Effector memory CD8-positive, alpha-beta T cell (primary cell): ENCODE data around the gene OR9Q2.
"Not testable (repeated sequence)": the region's sequence is repeated elsewhere in the genome, so short reads cannot be mapped to it uniquely, and the experiment has no call there.

Source experiments
- ATAC-seq: fragments of 150-1000 bp; cut with Tn5 transposase; replicated peaks from 2 replicates; pipeline ENCODE4 v1.10.0; 2021; ENCODE audit warnings: mild to moderate bottlenecking, moderate library complexity
- DNase-seq, 3 experiments: peaks; one replicate each; pipeline ENCODE4 v3.0.0; 2021
- H3K27ac Mint-ChIP-seq, 2 donors: one replicate each; pipeline ENCODE4 v1.8.0; 2022; ENCODE audit warnings: mild to moderate bottlenecking in 2 of 2, mixed read lengths in 2 of 2, moderate library complexity in 2 of 2
- H3K27me3 Mint-ChIP-seq, 2 donors: one replicate each; pipeline ENCODE4 v1.8.0; 2022; ENCODE audit warnings: mixed read lengths in 2 of 2
- H3K36me3 Mint-ChIP-seq: one replicate; pipeline ENCODE4 v1.8.0; 2022; ENCODE audit warnings: mild to moderate bottlenecking, moderate library complexity, mixed read lengths; ENCODE audit not compliant: insufficient read depth
- H3K4me1 Mint-ChIP-seq, 2 donors: one replicate each; pipeline ENCODE4 v1.8.0; 2022; ENCODE audit warnings: low read depth in 2 of 2, mixed read lengths in 2 of 2
- H3K4me3 Mint-ChIP-seq, 2 donors: one replicate each; pipeline ENCODE4 v1.8.0; 2022; ENCODE audit warnings: mild to moderate bottlenecking in 2 of 2, mixed read lengths in 2 of 2, moderate library complexity in 2 of 2
- H3K9me3 Mint-ChIP-seq, 2 donors: one replicate each; pipeline ENCODE4 v1.8.0; 2022; ENCODE audit warnings: mixed read lengths in 2 of 2

The OR9Q2 gene

DNA sequence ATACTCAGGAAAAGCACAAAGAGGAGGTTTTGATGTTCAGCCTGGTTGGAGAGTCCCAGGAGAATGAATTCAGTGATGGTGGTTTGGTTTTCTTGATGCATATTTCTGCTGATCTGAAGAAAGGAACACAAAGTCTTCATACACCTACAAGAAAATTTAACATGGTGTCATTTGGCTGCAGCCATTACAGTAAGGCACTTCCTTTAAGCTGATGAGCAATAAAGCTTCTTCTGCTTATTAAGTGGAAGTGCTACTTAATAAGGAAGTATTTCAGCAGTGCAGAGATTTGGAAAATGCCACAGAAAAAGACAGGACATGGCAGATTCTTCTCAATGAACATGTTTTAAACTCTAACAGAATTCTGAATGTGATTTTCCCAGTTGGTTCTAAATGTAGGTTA lies 15.2 kb downstream of the OR9Q2 start, which contains the start of gene OR1S2:
TSS of gene OR1S2 (minus strand) at position 101 of the 400 bp plus-strand sequence. CDS start at position 101, 0 bp downstream.
- H3K36me3 Mint-ChIP-seq: no peaks in the 10 kb centered on the region
- H3K9me3 Mint-ChIP-seq: peaks cover 5 to 8% of the 10 kb centered on the region in 2 donors
- DNase-seq: no peak
- no peak within 1 kb of the TSS for H3K27ac Mint-ChIP-seq
- H3K4me1 Mint-ChIP-seq: no peaks in the 10 kb centered on the region
- H3K27me3 Mint-ChIP-seq: peaks cover 22 to 32% of the 10 kb centered on the region in 2 donors
- ATAC-seq: no peak
- no peak within 1 kb of the TSS for H3K4me3 Mint-ChIP-seq

DNA sequence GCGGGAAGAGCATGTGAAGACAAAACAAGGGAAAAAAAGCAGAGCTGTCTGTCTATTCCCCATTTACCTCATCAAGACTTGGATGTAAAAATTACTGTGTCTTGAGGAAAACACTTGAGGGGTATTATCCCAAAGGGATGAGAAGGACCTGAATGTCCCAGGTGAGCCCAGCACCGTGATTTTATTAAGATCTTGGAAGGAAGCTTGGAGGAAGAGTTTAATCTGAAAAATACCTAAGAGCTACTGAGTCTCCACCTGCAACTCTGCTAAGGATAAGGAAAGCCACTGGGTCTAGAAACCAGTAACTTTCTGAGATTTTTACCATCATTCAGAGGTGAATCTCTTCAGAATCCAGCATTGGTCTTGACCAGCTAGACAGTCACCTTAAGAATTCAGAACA lies 23.6 kb downstream of the OR9Q2 start, which contains the start of gene OR1S1:
TSS of gene OR1S1 (plus strand) at position 301 of the 400 bp plus-strand sequence.
- peaks cover 14% of the 10 kb centered on the region in 2 donors for H3K27me3 Mint-ChIP-seq
- H3K27ac Mint-ChIP-seq, DNase-seq, ATAC-seq, H3K36me3 Mint-ChIP-seq, H3K4me3 Mint-ChIP-seq, H3K4me1 Mint-ChIP-seq, H3K9me3 Mint-ChIP-seq: not testable (repeated sequence)

DNA sequence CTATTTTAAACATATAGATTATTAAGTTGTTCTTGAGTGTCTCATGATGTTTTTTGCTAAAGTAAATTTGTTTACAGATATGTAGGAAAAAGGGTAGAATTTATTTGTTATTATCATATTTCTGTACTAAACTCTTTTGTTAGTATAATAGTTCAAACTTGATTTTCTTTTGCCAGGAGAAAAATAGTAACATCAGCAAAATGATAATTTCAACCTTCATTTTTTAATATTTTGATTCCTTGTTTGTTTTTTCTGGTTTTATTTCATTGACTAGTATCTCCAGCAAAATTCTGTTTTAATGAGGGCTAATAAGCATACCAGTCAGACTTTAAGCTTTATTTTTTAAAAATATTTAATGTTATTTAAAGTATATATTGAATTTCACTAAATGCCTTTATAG lies 27.6 kb downstream of the OR9Q2 start:
- ATAC-seq (no peak), DNase-seq (no peak)
- H3K4me1 Mint-ChIP-seq: no peaks in the 10 kb centered on the region
- peaks cover 14% of the 10 kb centered on the region in 2 donors for H3K27me3 Mint-ChIP-seq
- no peak overlapping the region for H3K4me3 Mint-ChIP-seq
- H3K27ac Mint-ChIP-seq: no peak overlapping the region
- peaks cover 2 to 10% of the 10 kb centered on the region in 2 donors for H3K9me3 Mint-ChIP-seq
- no peaks in the 10 kb centered on the region for H3K36me3 Mint-ChIP-seq

DNA sequence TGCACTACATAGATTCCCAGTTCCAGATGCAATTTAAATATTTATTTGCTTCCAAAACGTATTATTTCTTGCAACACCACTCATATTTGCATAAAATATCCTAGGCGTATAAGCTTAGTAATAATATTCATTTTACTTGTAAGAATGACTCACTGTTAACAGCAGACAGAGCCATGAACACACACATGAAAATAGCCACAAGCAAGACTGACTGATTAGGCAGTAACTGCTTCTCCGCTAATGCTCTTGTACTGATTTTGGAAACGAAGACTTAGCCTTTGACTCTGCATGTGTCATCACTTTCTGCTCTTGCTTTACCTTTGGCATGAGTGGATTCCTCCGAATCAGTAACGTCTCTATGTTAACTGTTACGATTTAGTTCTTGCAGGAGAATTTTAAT lies 33.9 kb downstream of the OR9Q2 start:
- DNase-seq (no peak), ATAC-seq (no peak)
- Mint-ChIP-seq H3K27me3 (peaks cover 3 to 20% of the 10 kb centered on the region in 2 donors), H3K36me3 (no peaks in the 10 kb centered on the region), H3K9me3 (no peaks in the 10 kb centered on the region), H3K27ac (no peak overlapping the region), H3K4me3 (no peak overlapping the region), H3K4me1 (no peaks in the 10 kb centered on the region)

DNA sequence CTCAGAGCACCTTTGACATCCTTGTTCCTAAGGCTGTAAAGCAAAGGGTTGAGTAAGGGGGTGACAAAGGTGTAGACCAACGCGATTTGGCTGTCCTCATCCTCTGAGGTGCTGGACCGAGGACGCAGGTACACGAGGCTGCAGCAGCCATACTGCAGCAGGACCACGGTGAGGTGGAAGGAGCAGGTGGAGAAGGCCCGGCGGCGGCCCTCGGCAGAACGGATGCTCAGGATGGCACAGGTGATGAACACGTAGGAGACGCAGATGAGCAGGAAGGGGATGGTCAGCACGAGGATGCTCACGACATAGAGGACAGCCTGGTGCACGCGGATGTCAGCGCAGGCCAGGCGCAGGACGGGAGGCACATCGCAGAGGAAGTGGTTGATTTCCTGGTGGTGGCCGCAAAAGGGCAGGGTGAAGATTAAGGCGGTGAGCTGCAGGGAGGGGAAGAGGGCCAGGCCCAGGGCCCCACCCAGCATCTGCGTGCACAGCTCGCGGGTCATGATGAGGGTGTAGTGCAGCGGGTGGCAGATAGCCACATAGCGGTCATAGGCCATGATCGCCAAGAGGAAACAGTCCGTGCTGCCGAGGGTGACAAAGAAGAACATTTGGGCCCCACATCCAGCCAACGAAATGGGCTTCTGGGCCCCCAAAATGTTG lies 39.2 kb downstream of the OR9Q2 start:
- no peak overlapping the region for H3K4me3 Mint-ChIP-seq
- no peak overlapping the region for H3K27ac Mint-ChIP-seq
- no peak for ATAC-seq

More for the DNA sequence above, 39.2 kb downstream of the OR9Q2 start:
- peaks cover 13 to 26% of the 10 kb centered on the region in 2 donors for H3K27me3 Mint-ChIP-seq
- no peak for DNase-seq
- no peaks in the 10 kb centered on the region for H3K36me3 Mint-ChIP-seq
- H3K4me1 Mint-ChIP-seq: no peaks in the 10 kb centered on the region
- peaks cover 0 to 6% of the 10 kb centered on the region in 2 donors for H3K9me3 Mint-ChIP-seq
